NK-92 treated with Interleukin-12 subunit alpha and Interleukin-12 subunit beta, amount 100 ng/mL, for 24 hours (cell line): ENCODE results near the gene MYZAP.

Experiments
- DNase-seq: peaks from one replicate; lab custom pipeline; 2025; lab: John Stamatoyannopoulos, UW

MYZAP gene

DNA sequence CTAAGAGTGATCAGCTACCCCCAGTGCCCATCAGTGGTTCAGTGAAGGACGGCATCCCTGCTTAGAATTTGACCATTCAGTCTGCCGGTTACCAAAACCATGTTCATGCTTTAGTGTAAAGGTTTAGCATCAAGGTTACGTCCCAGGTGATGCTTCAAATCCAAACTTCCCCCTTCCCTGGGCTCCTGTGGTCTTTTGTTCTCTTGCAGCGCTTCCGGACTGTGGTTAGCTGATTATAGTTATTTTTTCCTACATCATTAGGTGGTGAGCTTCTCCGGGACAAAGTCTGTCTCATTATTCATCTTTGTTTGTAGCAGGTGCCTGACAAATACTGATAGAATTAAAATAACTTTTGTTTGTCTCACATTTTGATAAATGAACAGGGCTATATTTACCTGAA is 28.3 kb upstream of the MYZAP start:
- DNase-seq, result no peak

DNA sequence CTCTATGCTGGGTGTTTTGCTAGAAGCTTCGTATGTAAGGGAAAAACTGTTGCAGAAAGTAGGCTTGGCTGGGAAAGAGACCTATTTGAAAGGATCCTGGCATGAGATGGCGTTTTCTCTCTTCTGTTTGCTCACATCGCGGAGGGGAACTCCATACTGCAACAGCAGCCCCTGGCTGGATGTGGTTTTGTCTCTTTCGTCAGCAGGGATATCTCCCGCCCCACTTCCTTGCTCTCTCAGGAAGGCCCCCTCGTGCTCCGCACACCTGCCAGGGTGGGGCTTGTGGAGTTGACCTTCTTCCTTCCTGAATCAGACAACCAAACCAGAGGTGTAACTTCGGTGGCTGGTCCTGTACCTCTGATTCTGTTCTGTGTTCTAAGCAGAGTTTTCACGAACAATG is 26.4 kb upstream of the MYZAP start:
- DNase-seq, result no peak

DNA sequence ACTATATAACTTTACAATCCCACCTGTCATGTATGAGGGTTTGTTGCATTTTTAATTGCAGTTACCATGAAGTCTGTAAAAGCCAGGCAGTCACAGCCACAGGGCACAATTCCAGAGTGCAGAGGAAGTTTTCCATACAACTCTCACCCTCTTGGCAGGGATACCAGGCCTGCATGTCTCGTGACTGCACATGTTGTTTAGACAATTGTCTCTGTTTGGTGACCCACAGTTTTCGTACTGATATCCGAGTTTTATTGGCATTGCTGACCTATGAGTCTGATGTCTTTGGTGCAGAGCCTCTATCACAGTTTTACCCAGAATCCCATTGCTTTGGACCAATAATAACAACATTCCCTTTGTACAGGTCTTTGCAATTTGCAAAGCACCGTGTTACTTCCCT is 24.9 kb upstream of the MYZAP start:
- no peak for DNase-seq

DNA sequence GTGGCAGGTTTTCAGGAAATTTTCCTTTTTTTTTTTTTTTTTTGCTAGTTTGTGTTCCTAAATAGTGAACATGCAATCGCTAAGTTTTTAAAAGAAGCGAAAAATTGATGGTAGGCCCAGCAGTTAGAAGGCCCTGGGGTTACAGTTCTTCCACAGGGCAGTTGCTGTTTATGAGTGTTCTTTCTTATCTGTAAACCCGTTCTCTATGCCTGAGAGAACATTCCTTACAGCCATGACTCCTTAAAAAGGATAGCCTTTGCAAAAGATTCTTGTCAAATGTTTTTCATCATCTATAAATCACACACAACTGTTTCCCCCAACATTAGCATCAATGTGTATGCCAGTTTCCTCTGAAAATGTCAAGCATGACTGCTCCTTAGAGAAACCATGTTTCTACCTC is 23.8 kb upstream of the MYZAP start:
- DNase-seq, result no peak

DNA sequence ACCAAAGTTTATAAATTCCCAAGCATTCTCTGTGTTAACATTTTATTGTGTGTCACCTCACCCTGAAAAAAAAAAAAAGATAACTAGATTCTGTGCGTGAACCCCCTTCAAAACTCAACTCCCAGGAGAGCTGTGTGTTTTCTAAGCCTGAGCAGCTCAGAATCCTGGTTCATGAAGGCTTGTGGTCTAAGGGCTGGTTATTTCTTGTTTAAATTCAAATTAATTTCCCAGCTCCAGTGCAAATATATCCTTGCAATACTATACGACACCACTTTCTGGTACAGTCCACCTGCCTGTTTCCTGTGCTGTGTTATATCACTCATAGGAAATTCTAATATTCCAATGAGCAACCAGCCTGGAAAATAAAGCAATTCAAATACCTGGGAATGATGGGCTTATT is 23.4 kb upstream of the MYZAP start:
- no peak for DNase-seq

DNA sequence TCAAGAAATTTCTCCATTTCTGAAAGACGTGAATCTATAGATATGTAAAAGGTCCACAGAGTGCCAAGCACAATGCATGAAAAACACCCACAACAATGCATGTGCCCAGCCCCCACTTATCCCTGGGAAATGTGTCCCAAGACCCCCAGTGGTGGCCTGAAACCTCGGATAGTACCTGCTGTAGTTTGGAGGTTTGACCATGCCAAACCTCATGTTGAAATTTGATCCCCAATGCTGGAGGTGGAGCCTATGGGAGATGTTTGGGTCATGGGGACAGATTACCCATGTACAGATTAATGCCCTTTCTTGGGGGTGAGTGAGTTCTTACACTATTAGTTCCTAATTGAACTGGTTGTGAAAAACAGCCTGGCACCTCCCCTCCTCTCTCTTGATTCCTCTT is 21.4 kb upstream of the MYZAP start:
- DNase-seq, result no peak

DNA sequence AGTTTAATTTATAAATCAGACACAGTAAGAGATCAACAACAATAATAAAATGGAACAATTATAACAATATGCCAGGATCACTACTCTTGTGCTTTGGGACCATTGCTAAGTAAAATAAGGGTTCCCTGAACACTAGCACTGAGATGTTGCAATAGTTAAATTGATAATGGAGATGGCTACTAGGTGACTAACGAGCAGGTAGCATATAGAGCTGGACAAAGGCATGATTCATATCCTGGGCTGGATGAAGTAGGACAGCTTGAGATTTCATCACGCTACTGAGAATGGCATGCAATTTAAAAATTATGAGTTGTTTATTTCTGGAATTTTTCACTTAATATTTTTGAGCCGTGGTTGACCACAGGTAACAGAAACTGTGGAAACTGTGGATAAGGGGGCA is 20.7 kb upstream of the MYZAP start:
- DNase-seq, result no peak

DNA sequence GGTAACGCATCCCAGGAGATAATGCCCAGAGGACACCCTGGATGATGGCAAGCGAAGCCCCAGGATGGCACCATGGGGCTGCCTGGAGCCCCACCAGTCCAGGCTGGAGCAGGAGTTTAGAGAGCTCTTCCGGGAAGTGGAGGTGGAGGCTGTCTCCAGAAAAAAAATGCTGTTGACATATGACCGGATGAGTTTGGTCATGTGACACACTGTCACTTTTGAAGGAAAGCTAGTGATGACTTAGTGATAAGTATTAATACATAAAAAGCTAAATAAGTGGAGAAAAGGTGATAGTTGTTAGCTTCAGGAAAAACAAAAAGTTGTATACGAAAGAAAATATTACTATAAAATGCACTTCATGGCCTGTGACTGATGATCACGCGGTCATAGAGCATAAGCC is 20.0 kb upstream of the MYZAP start:
- no peak for DNase-seq

DNA sequence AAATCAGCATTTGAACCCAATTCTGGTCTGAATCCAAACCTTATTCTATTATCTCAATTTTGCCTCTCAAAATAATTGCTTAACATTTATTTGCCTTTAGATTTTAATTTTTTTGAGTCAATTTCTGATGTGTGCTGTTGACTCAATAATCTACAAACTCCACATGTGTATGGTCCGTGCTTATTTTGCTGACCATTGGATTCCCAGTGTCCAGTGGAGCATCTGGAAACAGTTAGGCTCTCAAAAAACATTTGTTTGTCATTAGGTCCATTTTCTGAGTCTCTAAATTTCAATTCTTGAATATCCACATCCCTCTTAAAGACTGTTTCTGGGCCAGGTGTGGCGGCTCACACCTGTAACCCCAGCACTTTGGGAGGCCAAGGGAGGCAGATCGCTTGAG is 19.2 kb upstream of the MYZAP start:
- DNase-seq, result no peak

DNA sequence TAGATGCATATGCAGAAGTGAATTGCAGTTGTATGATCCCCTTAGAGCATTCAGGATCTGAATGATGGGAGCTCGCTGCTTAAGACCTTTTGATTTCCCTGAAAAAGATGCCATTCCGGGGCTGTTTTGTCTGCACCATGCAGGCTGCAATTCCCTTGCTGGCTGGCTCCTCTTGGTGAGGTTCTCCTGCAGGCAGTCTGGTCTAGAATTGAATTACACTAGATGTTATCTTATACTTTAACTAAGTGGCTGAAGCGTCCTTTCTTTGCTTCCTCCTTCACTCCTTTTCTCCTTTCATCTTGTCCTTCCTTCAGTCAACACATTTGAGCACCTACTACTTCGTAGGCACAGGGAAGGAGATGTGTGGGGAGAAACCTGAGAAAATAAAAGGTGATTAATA is 18.6 kb upstream of the MYZAP start:
- no peak for DNase-seq

DNA sequence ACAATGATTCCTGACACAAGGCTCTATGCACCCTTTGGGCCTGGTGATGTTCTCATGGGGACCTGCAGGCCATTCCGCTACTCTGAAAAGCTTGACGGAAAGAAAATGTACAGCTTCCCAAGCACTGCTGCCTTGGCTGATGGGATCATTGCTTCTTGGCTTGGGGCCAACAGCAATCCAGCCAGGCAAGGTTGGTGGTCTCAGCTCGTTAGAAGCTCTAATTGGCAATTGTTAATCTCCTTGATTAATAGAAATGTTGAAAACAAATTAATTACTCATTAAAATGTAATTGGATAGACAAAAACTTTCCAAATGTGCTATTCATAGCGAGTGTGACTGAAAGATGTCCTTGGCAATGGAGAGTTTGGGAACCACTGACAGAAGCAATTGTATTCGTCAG is 16.3 kb upstream of the MYZAP start:
- DNase-seq, result no peak

DNA sequence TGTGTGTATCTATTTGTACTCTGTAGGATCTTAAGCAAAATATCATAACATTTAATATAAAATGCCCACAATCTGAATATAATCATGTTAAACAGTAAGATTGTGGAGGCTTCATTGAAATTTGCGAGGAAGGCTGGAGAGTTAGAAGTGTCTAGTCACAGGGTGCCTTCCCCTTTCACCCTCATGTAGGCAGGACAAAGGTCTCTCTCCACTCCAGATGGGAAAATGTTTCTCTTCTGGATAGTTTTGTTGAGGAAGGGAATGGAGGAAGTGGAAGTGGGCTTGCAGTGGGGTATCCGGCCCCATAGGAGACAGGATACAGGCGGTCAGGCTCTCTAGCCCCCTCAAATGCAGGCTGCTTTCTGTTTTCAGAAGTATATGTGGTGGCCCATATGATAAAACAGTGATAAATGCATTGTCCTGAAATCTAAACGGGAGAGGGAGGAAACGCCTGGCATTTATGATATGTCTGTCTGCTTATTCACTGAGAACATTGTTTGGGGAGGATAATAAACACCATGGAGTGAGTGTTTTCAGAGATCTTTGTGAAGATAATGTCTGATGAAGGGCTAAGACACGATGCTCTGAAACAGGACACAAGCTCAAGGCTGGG is 13.3 kb upstream of the MYZAP start:
- no peak for DNase-seq

DNA sequence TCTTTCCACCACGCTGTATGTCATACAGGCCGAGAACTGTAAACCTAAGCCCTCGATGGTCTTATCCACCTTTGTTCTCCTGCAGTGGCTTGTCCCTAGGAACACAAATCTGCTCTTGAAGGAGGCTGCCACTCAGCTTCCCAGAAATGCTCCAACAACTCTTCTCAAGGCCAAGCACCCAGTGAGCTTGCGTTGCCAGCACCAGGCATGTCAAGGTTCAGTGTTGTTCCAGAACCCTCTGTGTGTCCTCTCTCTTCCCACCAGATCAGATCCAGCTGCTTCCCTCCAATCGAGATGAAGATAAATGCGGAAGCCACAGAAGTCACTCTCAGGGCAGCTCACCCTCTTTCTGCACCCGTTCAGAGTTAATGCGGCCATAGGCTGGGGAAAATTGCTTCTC is 11.3 kb upstream of the MYZAP start:
- no peak for DNase-seq

DNA sequence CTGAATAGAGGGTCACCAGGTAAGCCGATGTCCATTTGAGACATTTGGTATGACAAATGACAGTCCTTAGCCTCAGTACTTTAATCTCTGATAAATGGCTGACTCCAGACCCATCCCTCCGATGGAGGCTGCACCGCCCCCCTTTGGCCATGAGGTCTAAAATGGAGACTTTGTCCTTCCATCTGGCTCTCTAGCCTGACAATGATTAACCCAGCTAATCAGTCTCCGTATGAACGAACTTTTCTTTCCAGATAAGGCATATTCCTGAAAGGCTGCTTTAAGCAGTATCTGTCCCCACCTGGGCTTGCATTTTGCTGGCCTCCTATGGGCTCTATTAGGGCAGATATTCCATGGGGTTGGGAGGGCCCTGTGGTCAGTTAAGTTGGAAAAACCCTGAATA is 10.8 kb upstream of the MYZAP start:
- no peak for DNase-seq

DNA sequence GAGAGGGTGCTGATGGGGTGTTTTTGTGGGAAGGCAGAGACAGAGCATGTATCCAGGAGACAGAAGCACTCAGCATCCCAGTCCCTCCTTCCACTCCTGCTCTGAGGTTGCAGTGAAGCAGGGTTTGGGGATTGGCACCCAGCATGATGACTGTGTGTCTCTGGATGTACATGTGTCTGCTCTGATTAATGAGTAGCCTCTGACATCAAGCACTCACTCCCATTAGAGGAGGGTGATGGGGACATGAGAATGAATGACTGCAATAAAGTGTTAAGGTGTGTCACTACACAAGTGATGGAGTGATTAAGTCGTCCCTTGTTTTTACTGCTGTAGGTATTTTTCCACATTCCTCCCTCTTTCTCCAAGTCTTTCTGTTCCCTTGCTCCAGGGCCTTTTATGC is 9.6 kb upstream of the MYZAP start:
- no peak for DNase-seq

DNA sequence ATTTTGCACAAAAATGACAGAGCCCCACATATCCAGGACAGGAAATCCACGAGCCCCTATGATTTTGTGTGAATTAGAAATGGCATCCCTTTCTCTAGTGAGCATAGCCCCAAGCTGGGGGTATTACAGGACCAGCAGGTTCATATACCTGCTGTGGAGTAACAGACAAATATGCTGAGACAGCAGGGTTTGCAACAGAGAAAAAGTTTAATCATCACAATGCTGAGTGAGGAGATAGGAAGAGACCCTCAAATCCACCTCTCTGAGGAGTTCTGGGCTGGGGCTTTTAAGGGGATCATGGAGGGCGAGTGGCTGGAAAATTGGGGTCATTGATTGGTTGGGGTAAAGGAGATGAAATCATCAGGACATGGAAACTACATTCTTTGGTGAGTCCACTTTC is 8.4 kb upstream of the MYZAP start:
- no peak for DNase-seq

DNA sequence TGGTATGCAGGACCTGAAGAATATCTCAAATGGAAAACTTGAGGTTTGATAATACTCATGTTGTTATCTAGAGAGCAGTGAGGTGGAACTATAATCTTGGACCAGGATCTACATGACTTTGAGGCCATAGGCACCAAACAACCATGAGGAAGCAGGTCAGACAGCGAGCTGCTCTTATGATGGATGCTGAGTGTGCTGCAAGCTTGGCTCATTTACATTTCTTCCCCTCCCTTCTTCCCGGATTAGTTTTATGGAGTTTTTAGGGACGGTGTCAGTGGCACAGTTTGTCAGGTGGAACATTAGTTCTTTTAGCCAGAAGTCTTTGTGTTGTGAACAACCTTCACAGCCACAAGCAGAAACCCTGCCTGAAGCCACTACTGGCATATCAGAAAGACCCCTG is 8.0 kb upstream of the MYZAP start:
- DNase-seq, result no peak

DNA sequence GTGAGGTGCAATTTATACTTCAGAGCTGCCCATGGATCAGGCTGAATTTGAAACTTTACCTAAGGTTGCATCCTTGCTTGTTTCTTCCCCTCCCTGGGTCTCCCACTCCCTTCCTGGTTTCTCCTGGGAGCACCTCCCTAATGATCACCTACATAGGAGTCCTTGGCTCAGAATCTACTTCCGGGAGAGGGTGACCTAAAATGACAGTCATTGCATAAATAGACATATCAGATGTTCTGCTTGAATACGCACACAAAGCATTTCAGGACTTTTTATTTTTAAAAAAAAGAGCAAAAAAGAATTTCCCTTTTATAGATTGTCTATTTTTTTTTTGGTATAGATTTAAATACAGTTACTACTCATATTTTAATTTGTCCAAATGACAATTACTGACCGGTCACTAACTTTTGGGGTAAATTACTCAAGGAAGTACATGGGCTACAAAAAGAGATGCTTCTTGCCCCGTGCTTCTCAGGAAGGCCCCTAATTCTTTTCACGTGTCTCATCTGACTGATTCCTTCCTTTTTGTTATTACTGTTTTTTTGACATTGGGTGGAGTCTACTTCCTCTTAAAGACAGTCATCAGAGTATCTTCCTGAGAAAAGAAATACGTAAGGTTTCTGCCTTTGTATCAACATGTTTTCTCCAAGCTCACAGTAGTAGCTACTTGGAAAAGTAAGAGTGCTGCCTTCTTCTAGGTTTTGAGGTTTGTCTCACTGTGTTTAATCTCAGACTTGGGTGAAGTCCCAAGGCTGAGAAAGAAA is 4.9 kb upstream of the MYZAP start:
- no peak for DNase-seq

DNA sequence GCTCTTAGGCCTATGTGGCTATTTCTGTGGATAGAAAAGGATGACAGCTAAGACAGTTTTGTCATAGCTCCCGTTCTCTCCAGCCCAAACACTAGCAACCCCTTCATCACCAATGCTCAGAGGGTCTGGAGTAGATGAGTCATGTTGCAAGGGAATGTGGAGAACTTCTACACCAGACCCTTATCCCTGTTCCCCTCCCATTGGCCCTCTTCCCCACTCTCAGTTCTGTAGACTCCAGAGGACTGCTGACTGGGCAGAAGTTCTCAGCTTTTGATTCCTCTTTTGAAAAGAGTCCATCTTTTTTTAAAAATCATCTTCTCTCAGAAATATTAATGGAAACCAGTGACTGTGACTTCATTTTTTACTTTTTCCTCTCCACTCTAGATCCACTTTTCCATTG is 2.4 kb upstream of the MYZAP start:
- no peak for DNase-seq

DNA sequence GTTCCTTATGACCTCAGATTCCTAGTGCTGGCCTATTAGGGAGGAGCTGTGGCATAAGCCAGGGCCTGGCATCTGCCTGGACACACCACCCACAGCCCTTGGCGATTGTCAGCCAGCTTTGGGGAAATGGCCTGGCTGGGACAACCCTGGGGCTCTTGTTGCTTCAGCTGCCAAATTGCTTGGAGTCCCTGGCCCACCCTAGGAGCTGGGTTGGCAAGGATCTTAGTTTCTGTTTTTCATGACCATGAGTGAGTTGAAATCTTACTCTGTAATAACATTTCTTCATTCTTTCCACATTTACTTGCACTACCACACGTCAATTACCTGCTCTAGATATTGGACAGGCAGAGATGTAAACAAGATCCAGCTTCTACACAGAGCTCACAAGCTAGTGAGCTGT is 1.9 kb upstream of the MYZAP start:
- no peak for DNase-seq

DNA sequence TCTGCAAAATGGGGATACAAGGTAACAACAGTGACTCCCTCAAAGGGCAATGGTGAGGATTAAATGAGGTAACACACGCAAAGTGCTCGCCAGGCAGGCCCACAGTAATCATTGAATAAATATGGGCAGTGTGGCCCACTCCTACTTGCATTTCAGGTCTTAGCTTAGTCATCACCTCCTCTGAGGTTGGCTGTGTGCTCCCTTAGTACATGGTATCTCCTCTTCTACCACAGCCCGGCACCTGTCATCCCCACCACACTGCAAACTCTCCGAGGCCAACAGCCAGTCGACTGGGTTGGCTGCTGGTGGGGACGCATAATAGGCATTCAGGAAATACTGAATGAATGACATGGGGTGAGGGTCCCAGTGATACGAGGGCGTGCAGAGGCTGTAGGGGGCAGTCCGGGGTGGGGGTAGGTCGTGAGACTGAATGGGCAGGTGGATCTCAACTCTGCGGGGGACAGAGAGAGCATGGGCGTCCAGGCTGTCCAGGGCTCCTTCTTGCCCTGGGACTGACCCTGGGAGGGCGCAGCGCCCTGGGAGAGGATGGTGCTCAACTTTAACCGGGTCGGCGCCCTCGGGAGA is 375 bp upstream of the MYZAP start:
- no peak for DNase-seq

DNA sequence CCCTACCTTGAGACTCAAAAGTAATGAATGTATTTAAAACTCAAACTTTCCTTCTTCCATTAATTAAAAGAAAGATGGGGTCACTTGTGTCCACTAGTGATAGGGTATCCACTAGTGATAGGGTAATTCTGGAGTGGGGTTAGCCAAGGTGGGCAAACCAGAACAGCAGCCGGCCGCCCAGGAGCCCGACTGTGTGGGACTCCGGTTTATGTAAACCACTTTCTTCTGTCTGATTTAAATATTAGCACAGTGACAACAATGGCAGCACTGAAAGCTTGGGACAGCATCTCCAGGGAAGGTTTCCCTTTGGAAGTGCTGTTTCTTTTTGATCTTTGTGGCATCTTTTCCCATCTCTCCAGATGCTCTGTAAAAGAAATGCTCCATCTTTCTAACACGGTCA is 722 bp downstream of the MYZAP start:
- DNase-seq, result no peak

DNA sequence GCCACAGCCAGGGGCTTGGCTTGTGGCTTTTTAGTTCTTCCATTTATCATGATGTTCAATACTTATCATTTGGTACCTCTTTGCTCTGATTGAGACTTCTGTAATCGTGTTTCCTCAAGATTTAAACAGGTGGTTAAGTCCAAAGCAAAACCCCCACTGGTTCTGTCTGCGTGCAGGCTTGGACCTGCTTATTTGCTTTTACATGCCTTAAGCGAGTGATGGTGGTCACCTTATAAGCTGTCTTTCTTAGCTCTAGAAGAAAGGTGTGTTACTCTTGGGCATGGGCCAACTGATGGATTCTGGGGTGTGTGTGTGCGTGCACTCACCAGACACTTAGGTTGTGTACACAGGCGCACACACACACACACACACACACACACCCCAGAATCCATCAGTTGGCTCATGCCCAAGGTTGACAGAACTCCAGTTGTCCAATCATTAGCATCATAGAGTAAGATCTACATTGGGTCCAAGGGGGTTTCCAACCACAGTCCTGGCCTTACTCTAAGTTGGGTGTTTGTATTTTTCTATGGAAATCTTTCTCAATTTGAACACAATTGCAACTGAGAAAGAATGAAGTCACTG is 1.2 kb downstream of the MYZAP start:
- no peak for DNase-seq

DNA sequence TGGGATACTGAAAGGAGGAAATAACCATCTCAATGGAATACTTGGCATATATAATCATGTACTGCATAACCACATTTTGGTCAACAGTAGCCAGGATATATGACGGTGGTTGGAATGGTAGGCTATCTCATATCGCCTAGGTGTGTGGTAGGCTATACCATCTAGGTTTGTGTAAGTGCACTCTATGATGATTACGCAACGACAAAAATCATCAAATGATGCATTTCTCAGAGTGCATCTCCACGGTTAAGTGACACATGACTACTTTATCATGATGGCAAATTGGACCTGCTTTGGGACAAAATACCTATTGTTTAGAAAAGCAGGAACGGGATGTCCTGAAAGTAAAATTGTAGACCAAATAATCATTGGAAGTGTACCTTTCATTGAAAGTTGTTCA is 2.8 kb downstream of the MYZAP start:
- no peak for DNase-seq
